PC-3 (cell line): ENCODE measurements around the gene ZNF234. TPM values are rescaled to one million over a fixed set of nuclear protein-coding genes. Genes with fewer than 3 reads are reported as not detected.

Source experiments
- ATAC-seq: fragments of 200-7000 bp; cut with Tn5 transposase; 2 replicates; pipeline ENCODE4 v1.9.1; 2020; ENCODE audit warnings: mild to moderate bottlenecking, moderate library complexity
- BruUV-seq: library from RNA; stranded (reverse); fragments of 400-500 nt; replicated peaks from 2 replicates; lab custom pipeline; 2021; lab: Mats Ljungman, UMichigan
- CTCF ChIA-PET: fragments of 300-600 bp; sonication (Branson Sonifier 250); formaldehyde crosslinking; loops from one replicate; lab custom pipeline; 2022; ENCODE audit warnings: antibody characterized with exemption; lab: Charles Lee
- POLR2A ChIA-PET: fragments of 300-600 bp; sonication (Branson Sonifier 250); formaldehyde crosslinking; loops from one replicate; lab custom pipeline; 2022; ENCODE audit warnings: antibody characterized with exemption; ENCODE audit not compliant: unreplicated experiment; lab: Charles Lee
- DNase-seq: peaks from one replicate; pipeline ENCODE4 v3.0.0-alpha.2; 2015
- H2AFZ ChIP-seq: fragments of 300-600 bp; sonication (generic); 2 replicates; pipeline ENCODE4 v1.6.0; 2016; ENCODE audit warnings: antibody characterized with exemption, low read length
- H3F3A ChIP-seq: fragments of 300-600 bp; sonication (generic); one replicate; pipeline ENCODE4 v1.6.0; 2017; ENCODE audit warnings: antibody characterized with exemption, low read length, control low read depth, mild to moderate bottlenecking; ENCODE audit not compliant: unreplicated experiment
- H3K27ac ChIP-seq: fragments of 300-600 bp; sonication (generic); 2 replicates; pipeline ENCODE4 v1.5.1; 2016; ENCODE audit warnings: mild to moderate bottlenecking, low read length
- H3K27me3 ChIP-seq: fragments of 300-600 bp; sonication (generic); 2 replicates; pipeline ENCODE4 v1.6.1; 2016; ENCODE audit warnings: low read length, mixed read lengths
- H3K36me3 ChIP-seq: fragments of 300-600 bp; sonication (generic); 2 replicates; pipeline ENCODE4 v1.6.1; 2016; ENCODE audit warnings: low read depth, mixed run types, low read length, mixed read lengths
- H3K4me1 ChIP-seq: fragments of 300-600 bp; sonication (generic); 2 replicates; pipeline ENCODE4 v1.5.1; 2016; ENCODE audit warnings: low read length; ENCODE audit not compliant: insufficient read depth
- H3K4me2 ChIP-seq: fragments of 300-600 bp; sonication (generic); 2 replicates; pipeline ENCODE4 v1.6.0; 2016; ENCODE audit warnings: low read length
- H3K4me3 ChIP-seq: fragments of 300-600 bp; sonication (generic); 2 replicates; pipeline ENCODE4 v1.5.1; 2016; ENCODE audit warnings: mild to moderate bottlenecking, low read length, mixed read lengths
- H3K79me2 ChIP-seq: fragments of 300-600 bp; sonication (generic); 2 replicates; pipeline ENCODE4 v1.6.1; 2017; ENCODE audit warnings: low read length, mixed read lengths
- H3K9ac ChIP-seq: fragments of 300-600 bp; sonication (generic); 2 replicates; pipeline ENCODE4 v1.6.0; 2016; ENCODE audit warnings: mild to moderate bottlenecking, low read length
- H3K9me2 ChIP-seq: fragments of 300-600 bp; sonication (generic); replicated peaks from 2 replicates; pipeline ENCODE4 v1.6.1; 2016; ENCODE audit warnings: mixed run types, low read length, mixed read lengths
- H3K9me3 ChIP-seq: fragments of 300-600 bp; sonication (generic); 2 replicates; pipeline ENCODE4 v1.6.1; 2016; ENCODE audit warnings: low read length, mixed read lengths
- H4K20me1 ChIP-seq: fragments of 300-600 bp; sonication (generic); 2 replicates; pipeline ENCODE4 v1.6.1; 2016; ENCODE audit warnings: low read length, mixed read lengths
- CTCF ChIP-seq: fragments of 300-600 bp; sonication (generic); conservative IDR thresholded peaks from 2 replicates; pipeline ENCODE4 v1.5.1; 2017; ENCODE audit warnings: antibody characterized with exemption, low read depth, mild to moderate bottlenecking, low read length
- EZH2 ChIP-seq: fragments of 300-600 bp; sonication (generic); IDR thresholded peaks from one replicate; pipeline ENCODE4 v1.6.1; 2017; ENCODE audit warnings: antibody characterized with exemption, mild to moderate bottlenecking, low read length; ENCODE audit not compliant: unreplicated experiment
- EZH2phosphoT487 ChIP-seq: fragments of 300-600 bp; sonication (generic); IDR thresholded peaks from 2 replicates; pipeline ENCODE4 v1.6.1; 2018; ENCODE audit warnings: mild to moderate bottlenecking, antibody characterized with exemption, low read length, borderline replicate concordance
- intact Hi-C: fragments of 100-400 bp; cut with micrococcal nuclease; formaldehyde crosslinking; loops from 2 replicates; pipeline ENCODE4 v1.9.0; 2023
- total RNA-seq: library from RNA; depleted of rRNA; stranded (reverse); fragments of >200 nt; gene quantifications from 2 replicates; pipeline ENCODE4 v1.2.3, GENCODE V29; 2014

The ZNF234 gene
- total RNA-seq, 1 experiment from 2014 or later = 1.6 TPM

- Histone ChIP-seq H3F3A (no peaks in the 10 kb centered on the region), H4K20me1 (no peaks in the 10 kb centered on the region), H3K27ac (no peak overlapping the region), H3K9ac (peak overlapping the region; percentile 57; the same call in 1 of the 2 replicates), H3K9me2 (no peaks in the 10 kb centered on the region), H3K4me3 (peak overlapping the region; percentile 99), H3K27me3 (no peaks in the 10 kb centered on the region), H2AFZ (peak overlapping the region; percentile 99), H3K79me2 (no peaks in the 10 kb centered on the region), H3K9me3 (no peaks in the 10 kb centered on the region), H3K36me3 (peaks cover 6% of the 10 kb centered on the region), H3K4me2 (peak overlapping the region; percentile 97), H3K4me1 (peaks cover 9% of the 10 kb centered on the region)
- ATAC-seq = no peak
- TF ChIP-seq CTCF = no peak
- TF ChIP-seq EZH2phosphoT487 = no peak
- no peak for TF ChIP-seq EZH2
- ChIA-PET POLR2A (no interaction called here), CTCF (no interaction called here)
- intact Hi-C loops = loop anchor here (2.0 kb wide), 2 partner anchors 39 to 101 kb away; partner anchors contain the start of genes ZNF227 and ZNF284
- no peak for DNase-seq
- no TSS peak for BruUV-seq
Observed at GRCh38 chr19:44111910-44112463, 29.4 kb upstream of the ZNF234 start.

GRCh38 chr19:44112802-44113137, 28.6 kb upstream of the ZNF234 start:
- H3K27me3 ChIP-seq = no peaks in the 10 kb centered on the region
- BruUV-seq = no TSS peak
- peak overlapping the region; percentile 57 for H3K9ac ChIP-seq
- TF ChIP-seq EZH2 (no peak), CTCF (no peak), EZH2phosphoT487 (no peak)
- ATAC-seq = peak; percentile 21
- no peaks in the 10 kb centered on the region for H3K79me2 ChIP-seq
- no peaks in the 10 kb centered on the region for H3K9me3 ChIP-seq
- no peaks in the 10 kb centered on the region for H3K36me3 ChIP-seq
- H3K4me2 ChIP-seq = peak overlapping the region; percentile 97
- peaks cover 9% of the 10 kb centered on the region for H3K4me1 ChIP-seq
- H4K20me1 ChIP-seq = no peaks in the 10 kb centered on the region
- no peak overlapping the region for H3K27ac ChIP-seq
- no peaks in the 10 kb centered on the region for H3F3A ChIP-seq
- peak overlapping the region; percentile 99 for H3K4me3 ChIP-seq
- CTCF ChIA-PET = no interaction called here
- no peaks in the 10 kb centered on the region for H3K9me2 ChIP-seq
- intact Hi-C loops = loop anchor here (1.0 to 2.0 kb wide), 7 partner anchors 18 to 193 kb away; partner anchors contain the start of genes ZNF224, ZNF227, ZNF230 and ZNF235
- POLR2A ChIA-PET = no interaction called here
- no peak for DNase-seq
- H2AFZ ChIP-seq = peak overlapping the region; percentile 99

- H3K9me3 ChIP-seq = no peaks in the 10 kb centered on the region
- no peaks in the 10 kb centered on the region for H3K36me3 ChIP-seq
- peak; percentile 98 for ATAC-seq
- TF ChIP-seq EZH2phosphoT487 = no peak
- no peak for TF ChIP-seq CTCF
- TF ChIP-seq EZH2 = no peak
- no peaks in the 10 kb centered on the region for H3K27me3 ChIP-seq
- peak within 1 kb of the TSS; percentile 97 for H3K4me2 ChIP-seq
- peaks cover 9% of the 10 kb centered on the region for H3K4me1 ChIP-seq
- H3K9me2 ChIP-seq = no peaks in the 10 kb centered on the region
- BruUV-seq = no TSS peak
- H3F3A ChIP-seq = no peaks in the 10 kb centered on the region
- ChIA-PET POLR2A (no interaction called here), CTCF (no interaction called here)
- H3K9ac ChIP-seq = peak within 1 kb of the TSS; percentile 76
- H2AFZ ChIP-seq = peak within 1 kb of the TSS; percentile 100
- peak; percentile 97 for DNase-seq
- H4K20me1 ChIP-seq = no peaks in the 10 kb centered on the region
- intact Hi-C loops = loop anchor here (1.0 to 2.0 kb wide), 7 partner anchors 19 to 192 kb away; partner anchors contain the start of genes ZNF224, ZNF227, ZNF230 and ZNF235
- H3K27ac ChIP-seq = no peak within 1 kb of the TSS
- no peaks in the 10 kb centered on the region for H3K79me2 ChIP-seq
- H3K4me3 ChIP-seq = peak within 1 kb of the TSS; percentile 99
Observed at GRCh38 chr19:44113138-44113783, 28.1 kb upstream of the ZNF234 start, which contains the start of gene ZNF225. Gene ZNF225, plus strand, starts transcription at chr19:44113399. Its CDS starts 2,429 bp downstream, at chr19:44115828.
